Measurements from ENCODE around the gene TM4SF18.

Gene TM4SF18

GRCh38 chr3:149269687-149270086 is 63.7 kb downstream of the TM4SF18 start:
- Histone ChIP-seq H3K27ac (replicated peaks; ENCODE audit: low read length) (no peak overlapping the region), H3K23ac (ENCODE audit: low read depth, low read length, poor library complexity) (no peak overlapping the region), H3K4me1 (ENCODE audit: control insufficient read depth in 2 of 2, insufficient read depth in 1 of 2, low read depth in 1 of 2, low read length in 2 of 2) (no peaks in the 10 kb centered on the region), H3K14ac (ENCODE audit: low read length) (no peak overlapping the region), H3K36me3 (replicated peaks in 1 of 2; ENCODE audit: control insufficient read depth in 2 of 2, insufficient read depth in 2 of 2, low read length in 2 of 2) (no peaks in the 10 kb centered on the region), H2BK120ac (ENCODE audit: low read depth, low read length) (no peak overlapping the region), H3K4ac (ENCODE audit: low read length) (no peak overlapping the region), H3K9ac (ENCODE audit: low read depth, low read length, poor library complexity) (no peak overlapping the region), H2AFZ (ENCODE audit: low read length) (no peak overlapping the region), H2AK5ac (ENCODE audit: low read depth, low read length) (no peak overlapping the region), H3K79me1 (ENCODE audit: low read depth, low read length) (no peaks in the 10 kb centered on the region), H3K18ac (ENCODE audit: low read length) (no peak overlapping the region), H3K4me2 (ENCODE audit: insufficient read depth, low read length, poor library complexity, severe bottlenecking) (no peak overlapping the region), H2BK12ac (ENCODE audit: low read length) (no peak overlapping the region), H3K4me3 (ENCODE audit: low read length in 2 of 2) (no peak overlapping the region), H3K9me3 (replicated peaks in 1 of 2; ENCODE audit: control insufficient read depth in 2 of 2, insufficient read depth in 1 of 2, low read depth in 1 of 2, low read length in 2 of 2) (no peaks in the 10 kb centered on the region), H2BK15ac (ENCODE audit: low read length) (no peak overlapping the region), H4K8ac (ENCODE audit: low read depth, low read length) (no peak overlapping the region), H3K27me3 (ENCODE audit: control insufficient read depth in 3 of 3, insufficient read depth in 3 of 3, low read depth in 1 of 3, low read length in 3 of 3) (no peaks in the 10 kb centered on the region), H4K91ac (ENCODE audit: low read depth, low read length, poor library complexity) (no peak overlapping the region), H2BK5ac (ENCODE audit: low read length) (no peak overlapping the region)
- DNase-seq (ENCODE audit: low spot score) = no peak
- no CpG with 5 or more reads among the region's 7 CpGs for WGBS, 2 donors (ENCODE audit: extremely low coverage in 2 of 2, insufficient read length in 2 of 2, insufficient replicate concordance in 1 of 2)
